Measurements from ENCODE around the gene HTR3B. TPM values are rescaled to one million over a fixed set of nuclear protein-coding genes. Genes with fewer than 3 reads are reported as not detected.

HTR3B gene
- polyA plus RNA-seq, 2 of the 4 experiments (the other 2 are of a cell fraction), result not detected

- no peak for FAIRE-seq
- ChIA-PET CTCF (no interaction called here), POLR2A (interaction anchor here (0.5 kb wide), 1 partner anchor 13 kb away, joined by 3 read pairs; the partner anchor contains the start of gene USP28)
- TF ChIP-seq HOXB13 (CRISPR knock-in tag; IDR thresholded peaks at IDR 0.05; ENCODE audit: low read depth) (no peak), HMGXB4 (CRISPR knock-in tag; IDR thresholded peaks at IDR 0.05; ENCODE audit: borderline replicate concordance) (no peak), BHLHE40 (IDR thresholded peaks at IDR 0.05; ENCODE audit: low read depth, low read length) (no peak), FOXS1 (CRISPR knock-in tag; IDR thresholded peaks at IDR 0.05) (no peak), NPAS2 (CRISPR knock-in tag; IDR thresholded peaks at IDR 0.05; ENCODE audit: borderline replicate concordance) (no peak)
- peaks cover 21% of the 10 kb centered on the region; the same call in 2 of the 3 replicates for H3K4me1 ChIP-seq
- H3K4me3 ChIP-seq, result no peak overlapping the region
- no peaks in the 10 kb centered on the region for H3K9me3 ChIP-seq
- peak overlapping the region in 1 of 2 experiments; percentile 63; a peak in 1 of 6 replicates for H3K27ac ChIP-seq
- DNase-seq (ENCODE audit: low read depth in 1 of 2, low spot score in 1 of 2), result peak; percentile 8 to 54
- peak overlapping the region; percentile 31; the same call in 2 of the 3 replicates for H3K4me2 ChIP-seq
- peak in 1 of 2 experiments; percentile 70; a peak in 4 of 6 replicates for ATAC-seq
- 11% methylated on average over 5 of the region's 5 CpGs for WGBS (ENCODE audit: missing lambda C conversion rate)
These were observed 42.2 kb upstream of the HTR3B start for GRCh38 chr11:113862435-113862834.

GRCh38 chr11:113864410-113864809 lies 40.2 kb upstream of the HTR3B start:
- CTCF ChIA-PET, result no interaction called here

GRCh38 chr11:113865873-113866272 lies 38.7 kb upstream of the HTR3B start:
- H3K4me1 ChIP-seq, result peaks cover 13% of the 10 kb centered on the region; the same call in 2 of the 3 replicates
- ATAC-seq (no peak), DNase-seq (ENCODE audit: low read depth in 1 of 2, low spot score in 1 of 2) (no peak), FAIRE-seq (no peak)
- H3K9me3 ChIP-seq, result no peaks in the 10 kb centered on the region
- no peak overlapping the region for H3K4me2 ChIP-seq
- H3K27ac ChIP-seq, result no peak overlapping the region
- TF ChIP-seq ZFP36 (IDR thresholded peaks at IDR 0.05; ENCODE audit: borderline replicate concordance, partially characterized antibody) (no peak), CBX8 (IDR thresholded peaks at IDR 0.05) (no peak), JUN (IDR thresholded peaks at IDR 0.05) (no peak), MAX (IDR thresholded peaks at IDR 0.05) (no peak), RAD21 (conservative IDR thresholded peaks at IDR 0.05 in 1 of 2, IDR thresholded peaks at IDR 0.05 in 1 of 2) (no peak), MYC (IDR thresholded peaks at IDR 0.05; ENCODE audit: borderline replicate concordance, low read length) (no peak), HMGXB4 (CRISPR knock-in tag; IDR thresholded peaks at IDR 0.05; ENCODE audit: borderline replicate concordance) (no peak), EHF (CRISPR knock-in tag; IDR thresholded peaks at IDR 0.05) (no peak), KDM1A (IDR thresholded peaks at IDR 0.05; ENCODE audit: low read depth) (no peak), ZC3H11A (IDR thresholded peaks at IDR 0.05) (no peak), ELK1 (IDR thresholded peaks at IDR 0.05; ENCODE audit: low read depth, low read length) (no peak), RARB (CRISPR knock-in tag; IDR thresholded peaks at IDR 0.05) (no peak), KDM5A (IDR thresholded peaks at IDR 0.05) (no peak)
- ChIA-PET CTCF (no interaction called here), POLR2A (no interaction called here)
- WGBS (ENCODE audit: missing lambda C conversion rate), result 92% methylated on average over 8 of the region's 8 CpGs
- no peak overlapping the region for H3K4me3 ChIP-seq

More at GRCh38 chr11:113864410-113864809, 40.2 kb upstream of the HTR3B start:
- no peak for DNase-seq (ENCODE audit: low read depth in 1 of 2, low spot score in 1 of 2)
- H3K4me3 ChIP-seq, result no peak overlapping the region
- no peak overlapping the region for H3K27ac ChIP-seq
- ATAC-seq, result no peak
- peaks cover 20% of the 10 kb centered on the region; the same call in 2 of the 3 replicates for H3K4me1 ChIP-seq
- POLR2A ChIA-PET, result interaction anchor here (0.5 kb wide), 1 partner anchor 10 kb away, joined by 3 read pairs; no protein-coding TSS in a partner anchor
- peak; percentile 79 for TF ChIP-seq MAFK (IDR thresholded peaks at IDR 0.05; ENCODE audit: partially characterized antibody)
- no peak for TF ChIP-seq ATOH8 (CRISPR knock-in tag; IDR thresholded peaks at IDR 0.05; ENCODE audit: low read depth)
- no peaks in the 10 kb centered on the region for H3K9me3 ChIP-seq
- WGBS (ENCODE audit: missing lambda C conversion rate), result 95% methylated on average over 3 of the region's 3 CpGs
- H3K4me2 ChIP-seq, result no peak overlapping the region
- FAIRE-seq, result no peak
